ENCODE data around the gene ZNF469. TPM values are rescaled to one million over a fixed set of nuclear protein-coding genes. Genes with fewer than 3 reads are reported as not detected.

Gene ZNF469
- total and polyA plus RNA-seq, 2 of the 13 experiments (the other 11 are each of a cell fraction or from before 2014, with no cell fraction given) = not detected

DNA sequence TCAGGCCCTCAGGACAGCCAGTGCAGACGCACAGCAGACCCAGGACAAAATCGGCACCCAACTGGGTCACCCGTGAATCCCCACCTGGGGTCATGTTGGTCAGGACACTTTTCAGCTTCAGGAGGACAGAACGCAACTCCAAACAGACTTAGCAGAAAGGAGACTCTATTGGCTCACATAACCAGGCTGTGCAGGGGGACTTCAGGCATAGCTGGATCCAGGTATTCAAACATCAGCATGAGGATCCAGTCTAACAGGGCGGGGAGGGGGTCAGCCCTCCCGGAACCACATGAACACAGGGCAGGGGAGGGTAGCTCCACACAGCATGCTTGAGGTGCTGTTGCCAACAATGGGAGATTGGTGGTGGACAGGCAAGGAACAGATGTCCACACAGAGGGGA, 22.0 kb downstream of the ZNF469 start:
- FAIRE-seq (no peak), ATAC-seq (no peak), DNase-seq (ENCODE audit: low spot score) (no peak)
- POLR2A ChIA-PET = no interaction called here
- Histone ChIP-seq H3K4me2 (ENCODE audit: low read depth, low read length) (no peak overlapping the region), H3K36me3 (replicated peaks in 1 of 2; ENCODE audit: control insufficient read depth in 1 of 2, insufficient read depth in 2 of 2, low read length in 2 of 2) (no peaks in the 10 kb centered on the region), H3K27me3 (ENCODE audit: control insufficient read depth in 1 of 2, insufficient read depth in 2 of 2, low read length in 2 of 2) (peaks cover 15 to 66% of the 10 kb centered on the region in 2 experiments), H3K4me1 (ENCODE audit: insufficient read depth, low read length) (no peaks in the 10 kb centered on the region), H4K20me1 (ENCODE audit: insufficient read depth, low read length) (peaks cover 4% of the 10 kb centered on the region; the same call in 1 of the 2 replicates), H3K4me3 (replicated peaks in 1 of 3; ENCODE audit: insufficient read depth in 1 of 3, low read depth in 2 of 3, low read length in 3 of 3) (no peak overlapping the region), H3K9me3 (ENCODE audit: low read length) (no peaks in the 10 kb centered on the region), H3K27ac (ENCODE audit: extremely low read length, insufficient read depth, low read length) (no peak overlapping the region), H3K9ac (ENCODE audit: insufficient read depth, low read depth, low read length) (no peak overlapping the region), H3K79me2 (ENCODE audit: insufficient read depth, low read length) (no peaks in the 10 kb centered on the region), H2AFZ (ENCODE audit: low read length) (no peak overlapping the region)
- intact Hi-C loops (cut with micrococcal nuclease; ENCODE audit: unreplicated experiment) (no loop called here), in situ Hi-C loops (cut with HindIII; ENCODE audit: extremely low pct_ligation_motif_present, low pct_unique_long_range_greater_than_20kb) (no loop called here)
- no TSS peak for BruUV-seq (replicated peaks)
- CTCF ChIA-PET (ENCODE audit: low intra/inter-chr PET ratio, low total read pairs) = no interaction called here
- TF ChIP-seq MAF1 (CRISPR knock-in tag; IDR thresholded peaks at IDR 0.05; ENCODE audit: borderline replicate concordance) = no peak
- TF ChIP-seq, protein P1, sequence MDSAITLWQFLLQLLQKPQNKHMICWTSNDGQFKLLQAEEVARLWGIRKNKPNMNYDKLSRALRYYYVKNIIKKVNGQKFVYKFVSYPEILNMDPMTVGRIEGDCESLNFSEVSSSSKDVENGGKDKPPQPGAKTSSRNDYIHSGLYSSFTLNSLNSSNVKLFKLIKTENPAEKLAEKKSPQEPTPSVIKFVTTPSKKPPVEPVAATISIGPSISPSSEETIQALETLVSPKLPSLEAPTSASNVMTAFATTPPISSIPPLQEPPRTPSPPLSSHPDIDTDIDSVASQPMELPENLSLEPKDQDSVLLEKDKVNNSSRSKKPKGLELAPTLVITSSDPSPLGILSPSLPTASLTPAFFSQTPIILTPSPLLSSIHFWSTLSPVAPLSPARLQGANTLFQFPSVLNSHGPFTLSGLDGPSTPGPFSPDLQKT (CRISPR knock-in tag; IDR thresholded peaks at IDR 0.05; ENCODE audit: borderline replicate concordance) = no peak
- peak; percentile 97 for TF ChIP-seq ZNF329 (CRISPR knock-in tag; IDR thresholded peaks at IDR 0.05; ENCODE audit: low read depth)
- WGBS (ENCODE audit: low lambda C conversion rate) = 4% methylated on average over 6 of the region's 6 CpGs

DNA sequence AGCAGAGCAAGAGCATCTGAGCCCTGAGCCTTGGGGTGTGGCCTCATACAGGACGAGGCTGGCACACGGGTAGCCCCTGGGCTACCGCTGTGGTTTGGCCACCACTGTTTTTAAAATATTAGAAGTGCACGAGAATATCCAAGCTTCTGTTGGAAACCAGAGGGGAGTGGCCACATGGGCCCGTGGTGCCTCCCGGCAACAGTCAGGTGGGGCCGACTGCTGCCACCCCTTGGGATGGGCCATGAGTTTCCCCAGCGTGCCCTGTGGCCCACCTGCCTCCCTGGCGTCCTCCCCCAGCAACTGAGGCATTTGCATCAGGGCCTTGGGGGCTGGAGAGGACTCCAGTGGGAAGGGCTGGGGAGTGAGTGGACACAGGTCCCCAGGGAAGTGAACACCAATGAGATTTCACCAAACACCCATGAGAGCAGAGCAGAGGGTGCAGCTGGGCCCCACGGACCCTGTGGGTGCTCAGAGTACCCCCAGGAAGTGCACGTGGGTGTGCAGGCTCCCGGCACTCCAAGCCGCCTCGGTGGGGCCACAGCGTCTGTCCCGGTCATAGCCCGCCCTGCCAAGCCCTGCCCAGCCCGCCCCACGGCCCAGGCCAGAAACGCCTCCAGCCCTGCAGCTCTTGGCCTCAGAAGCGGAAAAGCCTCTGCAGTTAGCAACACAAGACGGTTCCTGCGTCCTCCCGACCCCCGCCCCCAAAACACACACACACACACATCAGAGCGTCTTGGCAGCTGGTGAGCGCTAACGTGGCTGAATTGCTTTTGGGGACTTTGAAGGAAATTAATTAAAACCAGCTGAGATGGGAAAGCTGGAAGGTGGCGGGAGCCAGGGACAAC, 22.7 kb downstream of the ZNF469 start:
- FAIRE-seq = no peak
- intact Hi-C loops (cut with micrococcal nuclease; ENCODE audit: unreplicated experiment) (no loop called here), in situ Hi-C loops (cut with HindIII; ENCODE audit: extremely low pct_ligation_motif_present, low pct_unique_long_range_greater_than_20kb) (no loop called here)
- Histone ChIP-seq H2AFZ (ENCODE audit: low read length) (no peak overlapping the region), H3K4me1 (ENCODE audit: insufficient read depth, low read length) (no peaks in the 10 kb centered on the region), H3K27me3 (ENCODE audit: control insufficient read depth in 1 of 2, insufficient read depth in 2 of 2, low read length in 2 of 2) (peaks cover 15 to 65% of the 10 kb centered on the region in 2 experiments), H3K79me2 (ENCODE audit: insufficient read depth, low read length) (no peaks in the 10 kb centered on the region), H4K20me1 (ENCODE audit: insufficient read depth, low read length) (peaks cover under 1% of the 10 kb centered on the region; the same call in 1 of the 2 replicates), H3K9ac (ENCODE audit: insufficient read depth, low read depth, low read length) (no peak overlapping the region), H3K4me2 (ENCODE audit: low read depth, low read length) (no peak overlapping the region), H3K36me3 (replicated peaks in 1 of 2; ENCODE audit: control insufficient read depth in 1 of 2, insufficient read depth in 2 of 2, low read length in 2 of 2) (no peaks in the 10 kb centered on the region), H3K4me3 (replicated peaks in 1 of 3; ENCODE audit: insufficient read depth in 1 of 3, low read depth in 2 of 3, low read length in 3 of 3) (no peak overlapping the region), H3K27ac (ENCODE audit: extremely low read length, insufficient read depth, low read length) (no peak overlapping the region), H3K9me3 (ENCODE audit: low read length) (no peaks in the 10 kb centered on the region)
- POLR2A ChIA-PET = no interaction called here
- ATAC-seq = no peak
- DNase-seq (ENCODE audit: low spot score) = no peak
- BruUV-seq (replicated peaks) = no TSS peak
- 43% methylated on average over 10 of the region's 29 CpGs for WGBS (ENCODE audit: low lambda C conversion rate)
- CTCF ChIA-PET (ENCODE audit: low intra/inter-chr PET ratio, low total read pairs) = interaction anchor here (1.0 kb wide), 1 partner anchor 211 kb away, joined by 3 read pairs; no protein-coding TSS in a partner anchor
- TF ChIP-seq DMAP1 (CRISPR knock-in tag; IDR thresholded peaks at IDR 0.05) (no peak), ZNF136 (CRISPR knock-in tag; IDR thresholded peaks at IDR 0.05; ENCODE audit: low read depth) (no peak), SIX4 (CRISPR knock-in tag; IDR thresholded peaks at IDR 0.05) (no peak), ISL2 (CRISPR knock-in tag; IDR thresholded peaks at IDR 0.05) (no peak), HHEX (CRISPR knock-in tag; IDR thresholded peaks at IDR 0.05) (no peak), ZBTB1 (CRISPR knock-in tag; IDR thresholded peaks at IDR 0.05; ENCODE audit: borderline replicate concordance) (no peak), RORA (CRISPR knock-in tag; IDR thresholded peaks at IDR 0.05) (no peak), ZNF772 (CRISPR knock-in tag; IDR thresholded peaks at IDR 0.05) (no peak), RBM22 (optimal IDR thresholded peaks at IDR 0.05; ENCODE audit: low read length) (no peak)
- TF ChIP-seq, protein P2, sequence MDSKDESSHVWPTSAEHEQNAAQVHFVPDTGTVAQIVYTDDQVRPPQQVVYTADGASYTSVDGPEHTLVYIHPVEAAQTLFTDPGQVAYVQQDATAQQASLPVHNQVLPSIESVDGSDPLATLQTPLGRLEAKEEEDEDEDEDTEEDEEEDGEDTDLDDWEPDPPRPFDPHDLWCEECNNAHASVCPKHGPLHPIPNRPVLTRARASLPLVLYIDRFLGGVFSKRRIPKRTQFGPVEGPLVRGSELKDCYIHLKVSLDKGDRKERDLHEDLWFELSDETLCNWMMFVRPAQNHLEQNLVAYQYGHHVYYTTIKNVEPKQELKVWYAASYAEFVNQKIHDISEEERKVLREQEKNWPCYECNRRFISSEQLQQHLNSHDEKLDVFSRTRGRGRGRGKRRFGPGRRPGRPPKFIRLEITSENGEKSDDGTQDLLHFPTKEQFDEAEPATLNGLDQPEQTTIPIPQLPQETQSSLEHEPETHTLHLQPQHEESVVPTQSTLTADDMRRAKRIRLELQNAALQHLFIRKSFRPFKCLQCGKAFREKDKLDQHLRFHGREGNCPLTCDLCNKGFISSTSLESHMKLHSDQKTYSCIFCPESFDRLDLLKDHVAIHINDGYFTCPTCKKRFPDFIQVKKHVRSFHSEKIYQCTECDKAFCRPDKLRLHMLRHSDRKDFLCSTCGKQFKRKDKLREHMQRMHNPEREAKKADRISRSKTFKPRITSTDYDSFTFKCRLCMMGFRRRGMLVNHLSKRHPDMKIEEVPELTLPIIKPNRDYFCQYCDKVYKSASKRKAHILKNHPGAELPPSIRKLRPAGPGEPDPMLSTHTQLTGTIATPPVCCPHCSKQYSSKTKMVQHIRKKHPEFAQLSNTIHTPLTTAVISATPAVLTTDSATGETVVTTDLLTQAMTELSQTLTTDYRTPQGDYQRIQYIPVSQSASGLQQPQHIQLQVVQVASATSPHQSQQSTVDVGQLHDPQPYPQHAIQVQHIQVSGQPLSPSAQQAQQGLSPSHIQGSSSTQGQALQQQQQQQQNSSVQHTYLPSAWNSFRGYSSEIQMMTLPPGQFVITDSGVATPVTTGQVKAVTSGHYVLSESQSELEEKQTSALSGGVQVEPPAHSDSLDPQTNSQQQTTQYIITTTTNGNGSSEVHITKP (CRISPR knock-in tag; IDR thresholded peaks at IDR 0.05; ENCODE audit: low read depth) = no peak
- TF ChIP-seq, protein P3, sequence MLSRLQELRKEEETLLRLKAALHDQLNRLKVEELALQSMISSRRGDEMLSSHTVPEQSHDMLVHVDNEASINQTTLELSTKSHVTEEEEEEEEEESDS (CRISPR knock-in tag; IDR thresholded peaks at IDR 0.05; ENCODE audit: borderline replicate concordance) = no peak
